Esophagus (tissue), 2 donors: ENCODE data around the gene MRPL57. TPM values are rescaled to one million over a fixed set of nuclear protein-coding genes. Genes with fewer than 3 reads are reported as not detected.
"Not testable (repeated sequence)": the region's sequence is repeated elsewhere in the genome, so short reads cannot be mapped to it uniquely, and the experiment has no call there.

Source experiments
- H3K27ac ChIP-seq, 2 donors: one replicate each; pipeline ENCODE4 v1.5.1; 2013; ENCODE audit warnings: low read depth in 2 of 2, mild to moderate bottlenecking in 2 of 2, inconsistent platforms in 1 of 2, low read length in 1 of 2, moderate library complexity in 1 of 2
- H3K27me3 ChIP-seq, 2 donors: one replicate each; pipeline ENCODE4 v1.6.1; 2013; ENCODE audit warnings: low read length in 2 of 2, control low read depth in 1 of 2, mild to moderate bottlenecking in 1 of 2; ENCODE audit not compliant: insufficient read depth in 2 of 2, control insufficient read depth in 1 of 2
- H3K36me3 ChIP-seq, 2 donors: one replicate each; pipeline ENCODE4 v1.6.1; 2013; ENCODE audit warnings: low read length in 1 of 2; ENCODE audit not compliant: control insufficient read depth in 2 of 2, insufficient read depth in 2 of 2
- H3K4me1 ChIP-seq, 2 donors: one replicate each; pipeline ENCODE4 v1.6.1; 2013; ENCODE audit warnings: low read length in 1 of 2; ENCODE audit not compliant: control insufficient read depth in 2 of 2, insufficient read depth in 2 of 2
- H3K4me3 ChIP-seq, 2 donors: one replicate each; pipeline ENCODE4 v1.5.1; 2013; ENCODE audit warnings: low read length in 2 of 2, mild to moderate bottlenecking in 2 of 2, low read depth in 1 of 2, moderate library complexity in 1 of 2
- H3K9me3 ChIP-seq, 2 donors: one replicate each; pipeline ENCODE4 v1.6.1; 2013; ENCODE audit warnings: mild to moderate bottlenecking in 2 of 2, low read depth in 1 of 2, low read length in 1 of 2, moderate library complexity in 1 of 2; ENCODE audit not compliant: control insufficient read depth in 2 of 2, insufficient read depth in 1 of 2
- WGBS, 2 donors: extraction: QIAGEN DNeasy Blood & Tissue Kit; methylation state at CpG; one replicate each; pipeline ENCODE4 v1.1.7; 2013; 5-methylcytosine and 5-hydroxymethylcytosine counted together
- polyA plus RNA-seq, 2 donors: library from polyadenylated mRNA; stranded (reverse); fragments of 200-250 nt; gene quantifications; one replicate each; pipeline ENCODE4 v1.2.3, GENCODE V29; 2013
- donor health status: healthy with polysubstance abuse.
- donor health status: Bipolar disorder and iron deficiency.

MRPL57 gene
- polyA plus RNA-seq, 2 donors, result 22.7 to 25.0 TPM

DNA sequence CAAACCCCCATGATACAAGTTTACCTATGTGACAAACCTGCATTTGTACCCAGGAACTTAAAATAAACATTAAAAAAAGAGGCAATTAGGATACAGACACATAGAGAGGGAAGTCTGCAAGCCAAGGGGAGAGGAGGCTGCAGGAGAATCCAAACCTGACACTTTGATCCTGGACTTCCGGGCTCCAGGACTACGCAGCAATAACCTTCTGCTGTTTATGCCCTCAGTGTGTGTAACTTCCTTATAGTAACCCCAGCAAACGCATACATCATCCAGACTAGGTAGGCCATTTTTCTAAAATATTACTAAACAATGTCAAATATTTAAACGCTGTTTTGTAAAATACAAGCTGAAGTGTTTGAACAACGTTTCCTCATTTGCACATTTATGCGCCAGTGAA is 39.0 kb downstream of the MRPL57 start:
- H3K9me3 ChIP-seq, H3K4me3 ChIP-seq, H3K27me3 ChIP-seq, H3K4me1 ChIP-seq, H3K36me3 ChIP-seq, H3K27ac ChIP-seq: not testable (repeated sequence)
- 72 to 73% methylated on average over 6 of the region's 6 CpGs for WGBS, 2 donors

DNA sequence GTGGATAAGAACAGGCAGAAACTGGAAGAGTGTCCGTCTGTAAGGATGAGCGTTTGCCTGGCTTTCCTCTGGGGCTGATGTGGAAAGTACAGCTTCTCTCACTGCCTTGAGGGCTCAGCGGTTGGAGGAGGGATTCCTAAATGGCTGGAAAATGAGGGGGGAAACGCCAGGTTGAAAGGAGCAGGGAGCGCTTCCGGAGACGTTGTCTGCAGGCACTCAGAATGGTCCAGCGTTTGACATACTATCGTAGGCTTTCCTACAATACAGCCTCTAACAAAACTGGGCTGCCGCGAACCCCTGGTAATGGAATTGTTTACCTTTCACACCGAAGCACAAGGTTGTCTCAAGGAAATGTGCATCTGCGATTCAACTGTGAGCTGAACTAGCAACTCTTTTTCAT is 39.9 kb downstream of the MRPL57 start:
- no peaks in the 10 kb centered on the region for H3K27me3 ChIP-seq
- H3K9me3 ChIP-seq, result no peaks in the 10 kb centered on the region
- no peak overlapping the region for H3K27ac ChIP-seq
- no peaks in the 10 kb centered on the region for H3K36me3 ChIP-seq
- no peaks in the 10 kb centered on the region for H3K4me1 ChIP-seq
- WGBS, 2 donors, result 20 to 28% methylated on average over 13 of the region's 13 CpGs
- H3K4me3 ChIP-seq, result no peak overlapping the region

DNA sequence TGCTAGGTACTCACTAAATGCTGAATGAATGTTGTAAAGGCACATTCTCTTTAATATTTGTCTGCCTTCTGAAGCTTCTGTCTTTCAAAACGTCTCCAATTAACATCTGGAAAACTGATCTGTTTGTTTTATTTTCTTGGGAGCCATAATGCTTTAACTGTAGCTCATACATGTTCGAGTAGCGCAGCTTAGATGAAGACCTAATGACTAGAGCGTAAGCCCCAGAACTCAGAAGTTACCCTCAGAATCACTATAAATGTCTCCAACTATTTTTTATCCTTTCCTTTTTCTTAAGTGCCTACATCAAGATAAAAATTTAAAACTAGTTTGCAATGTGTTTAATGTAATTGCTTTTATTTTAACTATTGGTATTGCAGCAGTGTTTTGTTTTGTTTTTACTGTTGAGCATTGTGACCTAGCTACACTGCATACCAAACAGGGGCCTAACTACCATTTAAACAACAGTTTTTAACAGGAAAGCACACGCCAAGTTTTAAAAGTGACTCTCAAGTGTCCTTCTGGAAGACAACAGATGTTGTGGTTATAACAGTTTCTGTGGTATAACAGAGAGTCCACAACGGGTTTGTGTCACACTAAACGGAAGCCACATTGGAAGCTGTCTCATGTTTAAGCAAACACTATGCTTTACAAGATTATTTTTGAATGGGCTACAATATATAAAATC is 42.0 kb downstream of the MRPL57 start:
- WGBS, 2 donors, result 55 to 59% methylated on average over 7 of the region's 7 CpGs
- Histone ChIP-seq H3K27ac (no peak overlapping the region), H3K9me3 (peaks cover 0 to 2% of the 10 kb centered on the region in 2 donors), H3K4me1 (no peaks in the 10 kb centered on the region), H3K4me3 (no peak overlapping the region), H3K36me3 (no peaks in the 10 kb centered on the region), H3K27me3 (no peaks in the 10 kb centered on the region)

DNA sequence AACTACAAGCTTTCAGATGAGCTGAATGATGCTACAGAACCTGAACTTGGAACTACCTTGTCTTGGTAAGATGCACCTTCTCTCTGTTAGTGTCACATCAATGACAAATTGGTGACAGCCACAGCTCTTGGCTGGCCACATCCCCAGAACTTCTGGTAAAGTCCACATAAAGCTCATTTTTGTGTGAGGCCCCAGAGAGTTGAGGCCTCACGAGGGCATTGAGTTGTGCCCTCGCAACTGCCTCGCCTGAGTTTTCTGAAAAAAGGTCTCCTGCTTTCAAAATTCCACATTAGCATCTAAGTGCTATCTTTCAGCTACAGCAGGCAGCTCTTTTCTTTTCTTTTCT is 42.6 kb downstream of the MRPL57 start:
- no peaks in the 10 kb centered on the region for H3K36me3 ChIP-seq
- 68 to 70% methylated on average over 3 of the region's 3 CpGs for WGBS, 2 donors
- H3K9me3 ChIP-seq, result peaks cover 0 to 2% of the 10 kb centered on the region in 2 donors
- no peak overlapping the region for H3K4me3 ChIP-seq
- H3K4me1 ChIP-seq, result no peaks in the 10 kb centered on the region
- no peaks in the 10 kb centered on the region for H3K27me3 ChIP-seq
- no peak overlapping the region for H3K27ac ChIP-seq

DNA sequence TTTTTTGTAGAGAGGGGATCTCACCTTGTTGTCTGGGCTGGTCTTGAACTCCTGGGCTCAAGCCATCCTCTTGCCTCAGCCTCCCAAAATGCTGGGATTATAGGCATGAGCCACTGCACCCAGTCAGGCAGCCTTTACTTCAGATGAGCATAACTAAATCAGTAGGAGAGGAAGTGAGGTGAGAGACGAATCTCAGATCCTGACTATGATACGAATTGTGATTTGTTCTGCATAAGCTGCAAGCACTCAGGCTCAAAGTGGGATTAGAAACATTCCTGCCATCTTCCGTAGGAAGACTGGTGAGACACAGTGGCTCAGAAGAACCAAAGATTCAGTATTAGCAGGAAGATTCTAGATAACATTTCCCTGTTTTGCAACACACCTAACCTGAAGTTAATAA is 43.3 kb downstream of the MRPL57 start:
- H3K27me3 ChIP-seq, H3K4me1 ChIP-seq, H3K27ac ChIP-seq, H3K4me3 ChIP-seq, H3K9me3 ChIP-seq, H3K36me3 ChIP-seq: not testable (repeated sequence)
- WGBS, 2 donors, result 67 to 70% methylated on average over 3 of the region's 3 CpGs

DNA sequence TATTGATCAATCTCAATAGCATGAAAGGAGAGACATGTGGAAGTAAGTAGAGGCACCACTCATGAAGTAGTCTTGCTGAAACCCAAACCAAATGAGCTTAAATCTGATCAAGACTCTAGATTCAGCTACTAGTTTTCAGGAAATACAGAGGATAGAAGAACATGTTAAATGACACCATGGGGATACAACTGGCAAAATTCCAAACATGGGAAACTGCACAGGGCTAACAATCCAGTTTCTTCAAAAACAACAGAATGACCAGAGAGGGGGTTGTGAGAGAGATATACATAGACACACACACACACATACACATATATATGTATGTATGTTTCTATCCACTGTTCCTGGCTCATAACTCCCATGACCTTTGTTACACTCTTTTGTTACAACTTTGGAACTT is 44.8 kb downstream of the MRPL57 start:
- Histone ChIP-seq H3K9me3 (peaks cover 0 to 2% of the 10 kb centered on the region in 2 donors), H3K4me3 (no peak overlapping the region), H3K4me1 (no peaks in the 10 kb centered on the region), H3K27me3 (no peaks in the 10 kb centered on the region), H3K36me3 (no peaks in the 10 kb centered on the region), H3K27ac (no peak overlapping the region)

DNA sequence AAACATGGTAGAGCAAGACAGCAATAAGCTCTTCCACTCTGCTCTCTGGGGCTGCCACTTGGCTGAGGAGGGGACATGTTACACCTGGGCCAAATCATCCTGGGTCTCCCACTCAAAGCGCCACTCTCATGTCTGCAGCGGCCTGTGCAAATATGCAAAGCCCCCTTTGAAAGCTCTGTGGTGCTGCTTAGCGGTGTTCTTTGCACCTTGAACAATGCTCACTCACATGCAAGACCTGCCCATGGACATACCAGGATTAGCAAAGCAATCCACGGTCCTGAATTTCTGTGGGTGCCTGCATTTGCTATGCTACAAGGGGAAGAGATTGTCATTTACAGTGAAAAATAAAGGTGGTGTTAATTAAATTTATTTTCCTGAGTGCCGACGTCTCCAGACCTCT is 48.6 kb downstream of the MRPL57 start:
- H3K4me3 ChIP-seq, result no peak overlapping the region
- H3K36me3 ChIP-seq, result no peaks in the 10 kb centered on the region
- H3K27me3 ChIP-seq, result no peaks in the 10 kb centered on the region
- peaks cover 0 to 2% of the 10 kb centered on the region in 2 donors for H3K9me3 ChIP-seq
- H3K27ac ChIP-seq, result no peak overlapping the region
- H3K4me1 ChIP-seq, result no peaks in the 10 kb centered on the region
- 59 to 64% methylated on average over 6 of the region's 6 CpGs for WGBS, 2 donors

DNA sequence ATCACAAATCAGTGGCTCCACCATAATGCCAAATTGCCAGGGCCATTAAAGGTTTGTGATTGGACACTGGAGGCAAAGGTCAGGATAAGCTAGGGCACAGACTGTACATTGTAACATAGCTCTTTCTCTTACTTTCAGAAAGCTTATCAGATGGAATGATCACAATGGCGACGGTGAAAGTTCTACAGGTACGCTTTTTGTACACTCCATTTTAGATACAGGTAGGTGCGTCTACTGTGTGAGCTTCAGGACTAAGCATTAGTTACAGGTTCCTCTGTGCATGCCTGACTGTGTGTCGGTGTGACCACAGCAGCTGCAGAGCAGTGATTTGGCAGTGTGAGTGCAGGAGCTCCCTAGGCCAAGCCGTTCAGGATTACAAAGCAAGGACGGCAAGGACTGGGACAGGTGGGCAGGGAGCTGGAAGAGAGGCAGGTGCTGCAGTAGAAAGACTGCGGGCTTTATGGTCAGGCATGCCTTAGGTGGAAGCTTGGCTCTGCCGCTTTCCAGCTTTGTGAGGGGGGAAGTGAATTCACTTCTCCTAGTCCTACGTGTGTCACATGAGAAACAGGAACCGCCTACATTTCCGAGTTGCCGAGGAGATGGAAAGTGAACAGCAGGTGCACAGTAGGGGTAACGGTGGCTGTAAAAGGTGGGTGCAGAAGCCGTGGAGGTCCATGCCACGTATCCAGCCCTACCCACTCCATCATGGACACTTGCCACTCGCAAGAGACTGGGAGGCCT is 49.6 kb downstream of the MRPL57 start:
- Histone ChIP-seq H3K4me3 (no peak overlapping the region), H3K27me3 (no peaks in the 10 kb centered on the region), H3K27ac (no peak overlapping the region), H3K36me3 (no peaks in the 10 kb centered on the region), H3K9me3 (peaks cover 0 to 2% of the 10 kb centered on the region in 2 donors), H3K4me1 (no peaks in the 10 kb centered on the region)
- 87% methylated on average over 17 of the region's 17 CpGs for WGBS, 2 donors

DNA sequence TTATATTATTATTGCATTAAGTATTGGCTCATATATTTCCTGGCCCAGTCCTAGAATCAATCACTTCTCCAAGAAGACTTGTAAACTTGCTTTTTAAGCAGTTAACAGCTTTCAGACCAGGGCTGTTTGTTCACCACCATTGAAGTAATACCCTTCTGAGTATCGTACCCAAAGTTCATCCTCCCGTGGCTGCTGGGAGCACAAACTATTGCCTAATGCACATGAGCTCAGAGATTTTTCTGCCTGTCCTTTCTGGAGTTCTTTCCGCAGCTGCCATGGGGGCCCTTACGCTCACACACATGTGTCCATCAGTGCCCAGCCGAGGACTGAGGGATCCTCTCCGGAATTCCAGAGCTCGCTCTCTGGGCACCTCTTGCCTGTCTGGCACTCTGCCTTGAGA is 51.5 kb downstream of the MRPL57 start:
- WGBS, 2 donors, result 91 to 95% methylated on average over 7 of the region's 7 CpGs
- H3K9me3 ChIP-seq, result no peaks in the 10 kb centered on the region
- H3K36me3 ChIP-seq, result no peaks in the 10 kb centered on the region
- H3K27ac ChIP-seq, result no peak overlapping the region
- no peak overlapping the region for H3K4me3 ChIP-seq
- no peaks in the 10 kb centered on the region for H3K4me1 ChIP-seq
- no peaks in the 10 kb centered on the region for H3K27me3 ChIP-seq
